Loucy (cell line): ENCODE measurements around the gene USP44.
A peak's percentile ranks its signal among the peaks of the same experiment; 100 is the strongest.

Source experiments
- H2AFZ ChIP-seq: fragments of 200-600 bp; sonication (generic); 2 replicates; pipeline ENCODE4 v1.6.0; 2016; ENCODE audit warnings: antibody characterized with exemption, mild to moderate bottlenecking, low read length, moderate library complexity
- H3F3A ChIP-seq: fragments of 200-600 bp; 2 replicates; pipeline ENCODE4 v1.6.0; 2016; ENCODE audit warnings: antibody characterized with exemption, low read depth, mild to moderate bottlenecking
- H3K27me3 ChIP-seq: fragments of 200-600 bp; sonication (generic); 2 replicates; pipeline ENCODE4 v1.6.1; 2014; ENCODE audit warnings: low read length, mild to moderate bottlenecking; ENCODE audit not compliant: insufficient read depth, poor library complexity, severe bottlenecking
- H3K36me3 ChIP-seq: fragments of 200-600 bp; sonication (generic); 2 replicates; pipeline ENCODE4 v1.6.1; 2016; ENCODE audit warnings: low read length; ENCODE audit not compliant: insufficient read depth
- H3K4me1 ChIP-seq: fragments of 200-600 bp; sonication (generic); 2 replicates; pipeline ENCODE4 v1.5.1; 2014; ENCODE audit warnings: low read length, mild to moderate bottlenecking; ENCODE audit not compliant: insufficient read depth, poor library complexity, severe bottlenecking
- H3K4me2 ChIP-seq: fragments of 200-600 bp; sonication (generic); 2 replicates; pipeline ENCODE4 v1.6.0; 2014; ENCODE audit warnings: antibody characterized with exemption, low read length, low read depth, mild to moderate bottlenecking; ENCODE audit not compliant: poor library complexity, severe bottlenecking
- H3K4me3 ChIP-seq: fragments of 200-600 bp; sonication (generic); 2 replicates; pipeline ENCODE4 v1.5.1; 2014; ENCODE audit warnings: low read length, mild to moderate bottlenecking, mixed read lengths; ENCODE audit not compliant: poor library complexity, severe bottlenecking
- H3K79me2 ChIP-seq: fragments of 200-600 bp; sonication (generic); 2 replicates; pipeline ENCODE4 v1.6.1; 2014; ENCODE audit warnings: low read length; ENCODE audit not compliant: insufficient read depth
- H3K9ac ChIP-seq: fragments of 200-600 bp; sonication (generic); 2 replicates; pipeline ENCODE4 v1.6.0; 2014; ENCODE audit warnings: mild to moderate bottlenecking, low read depth, low read length, moderate library complexity; ENCODE audit not compliant: poor library complexity, severe bottlenecking
- H3K9me2 ChIP-seq: fragments of 200-600 bp; sonication (generic); replicated peaks from 2 replicates; pipeline ENCODE4 v1.6.1; 2016; ENCODE audit warnings: low read depth, low read length, mixed read lengths
- H3K9me3 ChIP-seq: fragments of 200-600 bp; sonication (generic); 2 replicates; pipeline ENCODE4 v1.6.1; 2014; ENCODE audit warnings: mild to moderate bottlenecking, antibody characterized with exemption, low read length, low read depth; ENCODE audit not compliant: insufficient read depth
- H4K20me1 ChIP-seq: fragments of 200-600 bp; sonication (generic); 2 replicates; pipeline ENCODE4 v1.6.0; 2014; ENCODE audit warnings: antibody characterized with exemption, low read length, mild to moderate bottlenecking; ENCODE audit not compliant: insufficient read depth, poor library complexity, severe bottlenecking
- EZH2phosphoT487 ChIP-seq: fragments of 200-600 bp; IDR thresholded peaks from 2 replicates; pipeline ENCODE4 v1.6.1; 2018; ENCODE audit warnings: antibody characterized with exemption, mild to moderate bottlenecking, moderate library complexity, borderline replicate concordance
- TF ChIP-seq, protein P1 (sequence below): fragments of 200-600 bp; sonication (generic); conservative IDR thresholded peaks from 2 replicates; pipeline ENCODE4 v1.5.1; 2014; ENCODE audit warnings: mild to moderate bottlenecking, antibody characterized with exemption, low read length

Gene USP44

GRCh38 chr12:95577820-95578219 is 26.5 kb upstream of the USP44 start:
- TF ChIP-seq EZH2phosphoT487, result no peak
- TF ChIP-seq, protein P1, sequence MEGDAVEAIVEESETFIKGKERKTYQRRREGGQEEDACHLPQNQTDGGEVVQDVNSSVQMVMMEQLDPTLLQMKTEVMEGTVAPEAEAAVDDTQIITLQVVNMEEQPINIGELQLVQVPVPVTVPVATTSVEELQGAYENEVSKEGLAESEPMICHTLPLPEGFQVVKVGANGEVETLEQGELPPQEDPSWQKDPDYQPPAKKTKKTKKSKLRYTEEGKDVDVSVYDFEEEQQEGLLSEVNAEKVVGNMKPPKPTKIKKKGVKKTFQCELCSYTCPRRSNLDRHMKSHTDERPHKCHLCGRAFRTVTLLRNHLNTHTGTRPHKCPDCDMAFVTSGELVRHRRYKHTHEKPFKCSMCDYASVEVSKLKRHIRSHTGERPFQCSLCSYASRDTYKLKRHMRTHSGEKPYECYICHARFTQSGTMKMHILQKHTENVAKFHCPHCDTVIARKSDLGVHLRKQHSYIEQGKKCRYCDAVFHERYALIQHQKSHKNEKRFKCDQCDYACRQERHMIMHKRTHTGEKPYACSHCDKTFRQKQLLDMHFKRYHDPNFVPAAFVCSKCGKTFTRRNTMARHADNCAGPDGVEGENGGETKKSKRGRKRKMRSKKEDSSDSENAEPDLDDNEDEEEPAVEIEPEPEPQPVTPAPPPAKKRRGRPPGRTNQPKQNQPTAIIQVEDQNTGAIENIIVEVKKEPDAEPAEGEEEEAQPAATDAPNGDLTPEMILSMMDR, result no peak
- Histone ChIP-seq H3K4me1 (no peaks in the 10 kb centered on the region), H3K9ac (no peak overlapping the region), H3K79me2 (no peaks in the 10 kb centered on the region), H3K27me3 (no peaks in the 10 kb centered on the region), H3K36me3 (no peaks in the 10 kb centered on the region), H4K20me1 (no peaks in the 10 kb centered on the region), H3K4me3 (no peak overlapping the region), H2AFZ (no peak overlapping the region), H3F3A (no peaks in the 10 kb centered on the region), H3K9me2 (no peaks in the 10 kb centered on the region), H3K4me2 (no peak overlapping the region), H3K9me3 (no peaks in the 10 kb centered on the region)

GRCh38 chr12:95574799-95575452 is 23.6 kb upstream of the USP44 start:
- H3K4me3 ChIP-seq, result no peak overlapping the region

DNA sequence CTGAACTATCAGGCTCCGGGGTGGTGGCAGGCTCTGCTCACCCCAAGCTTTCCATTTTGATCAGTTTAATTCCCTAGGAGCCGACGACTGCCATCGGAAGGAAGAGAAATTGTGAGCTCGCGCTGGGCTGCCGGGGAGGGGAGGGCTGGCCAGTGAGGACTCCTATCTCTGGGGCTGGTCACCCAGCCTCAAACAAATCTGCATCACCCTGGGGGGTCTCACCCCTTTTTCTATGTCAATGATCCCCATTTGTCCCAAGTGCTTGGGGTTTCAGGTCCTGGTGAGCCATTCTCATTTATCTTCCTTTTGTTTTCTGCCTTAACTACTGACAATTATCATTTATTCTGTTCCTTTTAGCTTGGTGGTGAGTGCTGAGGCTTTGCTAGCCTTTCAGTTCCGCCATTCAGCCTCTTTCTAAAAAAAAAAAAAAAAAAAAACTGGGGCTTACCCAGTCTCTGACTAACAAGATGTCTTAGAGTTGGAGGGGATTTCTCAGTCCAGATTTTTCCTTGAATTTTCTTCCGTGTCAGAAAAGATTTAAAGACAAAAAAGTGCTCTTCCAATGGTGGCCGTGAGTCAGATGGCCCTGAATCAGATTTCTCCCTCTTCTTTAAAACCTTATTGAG is 22.8 kb upstream of the USP44 start:
- no peaks in the 10 kb centered on the region for H3K79me2 ChIP-seq
- peaks cover 11% of the 10 kb centered on the region for H3K4me1 ChIP-seq
- no peaks in the 10 kb centered on the region for H3K27me3 ChIP-seq
- H3K36me3 ChIP-seq, result no peaks in the 10 kb centered on the region
- no peaks in the 10 kb centered on the region for H4K20me1 ChIP-seq
- H3F3A ChIP-seq, result no peaks in the 10 kb centered on the region
- no peak overlapping the region for H3K9ac ChIP-seq
- no peak for TF ChIP-seq EZH2phosphoT487
- TF ChIP-seq, protein P1, result no peak
- no peaks in the 10 kb centered on the region for H3K9me3 ChIP-seq
- no peaks in the 10 kb centered on the region for H3K9me2 ChIP-seq
- no peak overlapping the region for H3K4me3 ChIP-seq
- H3K4me2 ChIP-seq, result no peak overlapping the region
- peak overlapping the region; percentile 71; the same call in 1 of the 2 replicates for H2AFZ ChIP-seq

More at GRCh38 chr12:95574799-95575452, 23.6 kb upstream of the USP44 start:
- Histone ChIP-seq H3K9ac (no peak overlapping the region), H2AFZ (peak overlapping the region; percentile 71; the same call in 1 of the 2 replicates), H3K27me3 (no peaks in the 10 kb centered on the region), H3K4me1 (peaks cover 11% of the 10 kb centered on the region), H3K79me2 (no peaks in the 10 kb centered on the region), H3K36me3 (no peaks in the 10 kb centered on the region), H3K9me3 (no peaks in the 10 kb centered on the region), H3K9me2 (no peaks in the 10 kb centered on the region), H4K20me1 (no peaks in the 10 kb centered on the region), H3F3A (no peaks in the 10 kb centered on the region), H3K4me2 (no peak overlapping the region)
- TF ChIP-seq, protein P1, result peak; percentile 78
- no peak for TF ChIP-seq EZH2phosphoT487
